ENCODE measurements around the gene KCNC2.

KCNC2 gene

DNA sequence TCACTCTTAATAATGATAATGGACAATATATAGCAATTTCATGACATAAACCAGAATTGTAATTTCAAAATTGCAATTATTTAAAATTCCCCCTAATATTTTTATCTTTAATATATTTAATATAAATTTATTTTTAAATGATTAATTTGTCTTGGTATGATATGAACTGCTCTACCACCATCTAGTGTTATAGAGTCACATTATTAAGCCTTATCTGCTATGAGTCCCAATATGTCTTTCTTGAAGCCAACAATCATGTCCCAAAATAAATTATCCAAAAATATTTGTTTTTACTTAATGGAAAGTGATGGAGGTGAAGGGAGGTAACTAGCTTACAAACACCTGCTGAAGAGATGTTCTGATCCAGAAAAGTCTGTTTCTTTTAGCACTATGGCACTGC, 151.4 kb downstream of the KCNC2 start:
- DNase-seq (ENCODE audit: low read depth): no peak

GRCh38 chr12:75048767-75049166, 160.9 kb downstream of the KCNC2 start:
- DNase-seq (ENCODE audit: low read depth): no peak

GRCh38 chr12:75047885-75048525, 161.6 kb downstream of the KCNC2 start:
- no peak for DNase-seq (ENCODE audit: low read depth)

DNA sequence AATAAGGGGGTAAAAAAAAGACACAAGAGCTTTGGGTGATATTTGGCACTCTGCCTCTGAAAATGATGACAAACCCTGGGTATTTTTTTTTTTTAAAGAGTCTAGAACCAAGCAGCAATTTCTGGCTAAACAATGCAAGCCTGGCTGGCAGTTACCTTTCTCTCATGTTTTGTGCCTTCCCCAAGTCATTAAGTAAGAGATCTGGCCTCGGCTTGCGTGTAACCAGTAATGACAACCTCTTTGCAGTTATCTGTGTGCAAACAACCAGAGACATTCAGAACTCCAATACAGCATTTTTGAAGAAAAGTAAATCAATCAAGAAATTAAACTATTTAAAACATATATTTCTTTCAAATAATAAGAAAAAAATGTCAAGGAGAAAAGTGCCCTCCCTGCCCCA, 167.5 kb downstream of the KCNC2 start:
- DNase-seq (ENCODE audit: low read depth): no peak

- DNase-seq (ENCODE audit: low read depth): no peak
Observed at GRCh38 chr12:75041472-75041871, 168.2 kb downstream of the KCNC2 start.

GRCh38 chr12:75020068-75020557, 189.5 kb downstream of the KCNC2 start:
- DNase-seq (ENCODE audit: low read depth): no peak

DNA sequence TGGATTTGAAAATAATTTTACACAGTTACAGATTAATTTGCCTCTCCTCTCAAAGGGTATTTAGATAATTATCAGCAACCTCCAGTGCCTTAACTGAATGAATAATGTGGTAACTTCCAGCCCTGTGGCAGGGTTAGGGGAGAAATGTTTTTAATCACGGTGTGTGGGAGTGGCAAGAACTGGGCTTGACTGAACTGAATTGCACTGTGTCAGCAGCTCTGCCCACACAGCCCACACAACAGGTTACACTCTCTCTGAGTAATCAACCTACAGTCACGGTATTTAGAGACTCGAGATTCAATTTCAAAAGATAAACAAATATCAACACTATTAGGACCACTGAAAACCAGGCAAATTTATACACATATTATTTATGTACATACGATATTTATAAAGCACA, 198.5 kb downstream of the KCNC2 start:
- DNase-seq (ENCODE audit: low read depth): no peak

DNA sequence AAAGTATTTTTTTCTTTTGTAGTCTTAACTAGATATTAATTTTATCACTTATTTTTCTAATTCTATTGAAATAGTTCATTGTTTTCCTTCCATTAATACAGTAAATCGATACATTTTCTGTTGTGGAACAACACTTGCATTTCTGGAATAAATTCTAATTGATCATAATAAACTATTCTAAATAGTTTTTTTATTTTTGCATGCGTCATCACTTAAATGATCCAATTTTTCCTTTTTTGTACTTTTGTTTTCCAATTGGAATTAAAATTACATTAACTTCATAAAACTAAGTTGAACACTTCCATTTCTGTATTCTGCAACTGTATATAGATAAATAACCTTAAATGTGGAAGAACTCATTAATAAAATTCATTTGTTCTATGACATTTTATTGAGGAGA, 202.5 kb downstream of the KCNC2 start:
- no peak for DNase-seq (ENCODE audit: low read depth)

DNA sequence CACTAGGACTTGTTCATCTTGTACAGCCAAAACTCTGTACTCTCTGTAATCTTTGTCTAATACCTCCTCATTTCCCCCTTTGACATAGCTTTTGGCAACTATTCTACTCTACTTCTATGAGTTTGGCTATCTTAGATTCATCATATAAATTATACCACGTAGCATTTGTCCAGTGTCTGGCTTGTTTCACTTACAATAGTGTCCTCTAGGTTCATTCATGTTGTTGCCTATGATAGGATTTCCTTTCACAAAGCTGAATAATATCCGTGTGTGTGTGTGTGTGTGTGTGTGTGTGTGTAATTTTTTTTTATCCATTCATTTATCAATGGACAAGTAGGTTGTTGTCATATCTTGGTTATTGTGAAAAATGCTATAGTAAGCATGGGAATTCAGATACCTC, 209.5 kb downstream of the KCNC2 start:
- no peak for DNase-seq (ENCODE audit: low read depth)

GRCh38 chr12:74999474-74999873, 210.2 kb downstream of the KCNC2 start:
- no peak for DNase-seq (ENCODE audit: low read depth)
